Neural cell (in vitro differentiated cells): ENCODE data around the gene SH3PXD2A. TPM values are rescaled to one million over a fixed set of nuclear protein-coding genes. Genes with fewer than 3 reads are reported as not detected.

Source experiments
- H2AFZ ChIP-seq: fragments of 200-600, 300-800 bp; sonication (generic), shearing (Covaris generic); 2 replicates; pipeline ENCODE4 v1.6.0; 2014; ENCODE audit warnings: low read depth, mild to moderate bottlenecking, antibody characterized with exemption, low read length, moderate library complexity
- H3F3A ChIP-seq: fragments of 200-600 bp; shearing (Covaris generic); 2 replicates; pipeline ENCODE4 v1.6.1; 2016; ENCODE audit warnings: mild to moderate bottlenecking, moderate library complexity, mixed read lengths, antibody characterized with exemption, low read length; ENCODE audit not compliant: insufficient read depth, poor library complexity, severe bottlenecking
- H3K27ac ChIP-seq: fragments of 200-600, 300-800 bp; sonication (generic), shearing (Covaris generic); 2 replicates; pipeline ENCODE4 v1.5.1; 2014; ENCODE audit warnings: mild to moderate bottlenecking, low read length, moderate library complexity
- H3K27me3 ChIP-seq: fragments of 300-800, 200-600 bp; sonication (generic), shearing (Covaris generic); 2 replicates; pipeline ENCODE4 v1.6.0; 2014; ENCODE audit warnings: mild to moderate bottlenecking, low read depth, low read length, moderate library complexity; ENCODE audit not compliant: insufficient read depth
- H3K36me3 ChIP-seq: fragments of 300-800, 200-600 bp; sonication (generic), shearing (Covaris generic); 2 replicates; pipeline ENCODE4 v1.5.1; 2014; ENCODE audit warnings: mild to moderate bottlenecking, antibody characterized with exemption, low read length, moderate library complexity; ENCODE audit not compliant: insufficient read depth
- H3K4me2 ChIP-seq: fragments of 300-800, 200-600 bp; sonication (generic), shearing (Covaris generic); 2 replicates; pipeline ENCODE4 v1.6.0; 2014; ENCODE audit warnings: mild to moderate bottlenecking, low read length
- H3K4me3 ChIP-seq: fragments of 300-800, 200-600 bp; sonication (generic), shearing (Covaris generic); 2 replicates; pipeline ENCODE4 v1.5.1; 2014; ENCODE audit warnings: mild to moderate bottlenecking, low read length, moderate library complexity
- H3K79me2 ChIP-seq: fragments of 200-600 bp; shearing (Covaris generic); replicated peaks from 2 replicates; pipeline ENCODE4 v1.6.0; 2014; ENCODE audit warnings: mild to moderate bottlenecking, low read length, moderate library complexity; ENCODE audit not compliant: insufficient read depth
- H3K9ac ChIP-seq: fragments of 300-800, 200-600 bp; sonication (generic), shearing (Covaris generic); 2 replicates; pipeline ENCODE4 v1.6.1; 2016; ENCODE audit warnings: mild to moderate bottlenecking, low read length, mixed read lengths
- H3K9me2 ChIP-seq: fragments of 200-600 bp; shearing (Covaris generic); 2 replicates; pipeline ENCODE4 v1.6.1; 2016; ENCODE audit warnings: mild to moderate bottlenecking, low read length, mixed read lengths; ENCODE audit not compliant: insufficient read depth
- H3K9me3 ChIP-seq: fragments of 200-600, 300-800 bp; sonication (generic), shearing (Covaris generic); 2 replicates; pipeline ENCODE4 v1.6.1; 2016; ENCODE audit warnings: mild to moderate bottlenecking, mixed run types, low read length, moderate library complexity, mixed read lengths
- H4K20me1 ChIP-seq: fragments of 200-600 bp; shearing (Covaris generic); 2 replicates; pipeline ENCODE4 v1.6.1; 2016; ENCODE audit warnings: mild to moderate bottlenecking, mixed run types; ENCODE audit not compliant: insufficient read depth
- CTCF ChIP-seq: fragments of 450-650 bp; IDR thresholded peaks from 2 replicates; pipeline ENCODE4 v1.5.1; 2014; ENCODE audit warnings: antibody characterized with exemption, mild to moderate bottlenecking, moderate library complexity; ENCODE audit not compliant: poor library complexity, severe bottlenecking
- EP300 ChIP-seq: fragments of 450-650 bp; conservative IDR thresholded peaks from 2 replicates; pipeline ENCODE4 v1.6.1; 2014; ENCODE audit warnings: antibody characterized with exemption, mild to moderate bottlenecking, moderate library complexity; ENCODE audit not compliant: poor library complexity, severe bottlenecking
- EZH2 ChIP-seq: fragments of 200-600, 300-800 bp; shearing (Covaris generic), sonication (generic); IDR thresholded peaks from 2 replicates; pipeline ENCODE4 v1.6.1; 2014; ENCODE audit warnings: antibody characterized with exemption, low read length, borderline replicate concordance, mild to moderate bottlenecking; ENCODE audit not compliant: insufficient read depth, poor library complexity, severe bottlenecking
- MXI1 ChIP-seq: fragments of 450-650 bp; conservative IDR thresholded peaks from 2 replicates; pipeline ENCODE4 v1.6.1; 2014; ENCODE audit warnings: antibody characterized with exemption, mild to moderate bottlenecking; ENCODE audit not compliant: poor library complexity, severe bottlenecking
- POLR2AphosphoS5 ChIP-seq: IDR thresholded peaks from 2 replicates; pipeline ENCODE4 v1.6.1; 2012
- RAD21 ChIP-seq: fragments of 450-650 bp; conservative IDR thresholded peaks from 2 replicates; pipeline ENCODE4 v1.6.1; 2014; ENCODE audit warnings: antibody characterized with exemption, mild to moderate bottlenecking, moderate library complexity
- REST ChIP-seq: IDR thresholded peaks from 2 replicates; pipeline ENCODE4 v1.6.1; 2012; ENCODE audit warnings: borderline replicate concordance
- SMC3 ChIP-seq: fragments of 450-650 bp; conservative IDR thresholded peaks from 2 replicates; pipeline ENCODE4 v1.6.1; 2014; ENCODE audit warnings: antibody characterized with exemption, mild to moderate bottlenecking, moderate library complexity; ENCODE audit not compliant: poor library complexity
- TAF1 ChIP-seq: IDR thresholded peaks from 2 replicates; pipeline ENCODE4 v1.6.1; 2012; ENCODE audit warnings: low read depth
- polyA plus RNA-seq: library from polyadenylated mRNA; depleted of rRNA; stranded (reverse); fragments of >200 nt; gene quantifications from 2 replicates; pipeline ENCODE4 v1.2.3, GENCODE V29; 2014

SH3PXD2A gene
- polyA plus RNA-seq, 1 donor from 2014 or later = 5.2 TPM

GRCh38 chr10:103765168-103765567 lies 90.2 kb downstream of the SH3PXD2A start:
- TF ChIP-seq RAD21 = no peak
- H3F3A ChIP-seq = no peaks in the 10 kb centered on the region
- H3K27ac ChIP-seq = no peak overlapping the region

GRCh38 chr10:103764296-103765088 lies 90.9 kb downstream of the SH3PXD2A start:
- no peak overlapping the region for H2AFZ ChIP-seq
- no peak overlapping the region for H3K9ac ChIP-seq

More at GRCh38 chr10:103765168-103765567, 90.2 kb downstream of the SH3PXD2A start:
- no peaks in the 10 kb centered on the region for H3K27me3 ChIP-seq
- no peak overlapping the region for H3K9ac ChIP-seq
- no peak overlapping the region for H3K4me3 ChIP-seq
- H4K20me1 ChIP-seq = no peaks in the 10 kb centered on the region
- H3K9me2 ChIP-seq = no peaks in the 10 kb centered on the region
- H2AFZ ChIP-seq = no peak overlapping the region
- no peak overlapping the region for H3K4me2 ChIP-seq
- no peaks in the 10 kb centered on the region for H3K9me3 ChIP-seq
- no peaks in the 10 kb centered on the region for H3K36me3 ChIP-seq
- H3K79me2 ChIP-seq = no peaks in the 10 kb centered on the region

More at GRCh38 chr10:103764296-103765088, 90.9 kb downstream of the SH3PXD2A start:
- H3K9me2 ChIP-seq = no peaks in the 10 kb centered on the region
- no peaks in the 10 kb centered on the region for H3K79me2 ChIP-seq
- H3K27ac ChIP-seq = no peak overlapping the region
- no peaks in the 10 kb centered on the region for H3F3A ChIP-seq
- no peaks in the 10 kb centered on the region for H3K27me3 ChIP-seq
- no peaks in the 10 kb centered on the region for H3K9me3 ChIP-seq
- no peaks in the 10 kb centered on the region for H4K20me1 ChIP-seq
- no peak overlapping the region for H3K4me2 ChIP-seq
- H3K36me3 ChIP-seq = no peaks in the 10 kb centered on the region
- no peak overlapping the region for H3K4me3 ChIP-seq
- TF ChIP-seq POLR2AphosphoS5 = no peak
- no peak for TF ChIP-seq TAF1
- TF ChIP-seq CTCF = no peak
- no peak for TF ChIP-seq EP300
- TF ChIP-seq MXI1 = no peak
- no peak for TF ChIP-seq REST
- no peak for TF ChIP-seq RAD21
- TF ChIP-seq EZH2 = no peak
- no peak for TF ChIP-seq SMC3
